Endometrium (tissue), 2 donors: Measurements from ENCODE around the gene SLC2A9.

Source experiments
- FAIRE-seq: peaks from 2 replicates; lab custom pipeline; 2012; peaks lifted over from hg19 to GRCh38; lab: Jason Lieb, UNC
- donor health status: control.
- donor health status: control.

SLC2A9 gene

DNA sequence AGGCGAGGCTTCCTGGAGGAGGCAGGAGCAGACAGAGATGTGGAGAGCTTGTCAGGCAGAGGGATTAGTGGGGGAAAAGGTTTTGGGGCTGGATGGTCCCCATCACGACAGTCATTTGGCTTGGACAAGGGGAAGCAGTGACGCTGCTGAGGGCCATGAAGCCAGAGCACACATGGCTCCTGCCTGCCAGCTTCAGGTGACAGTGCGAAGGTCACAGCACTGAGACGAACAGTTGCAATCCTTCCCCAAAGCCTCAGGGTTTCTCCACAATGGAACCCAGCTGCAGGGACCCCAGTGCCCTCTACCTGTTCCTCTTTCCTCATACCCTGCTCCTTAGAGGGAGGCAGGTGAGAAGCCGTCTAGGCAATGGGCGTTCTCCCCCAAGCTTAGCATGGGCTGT lies 129.6 kb downstream of the SLC2A9 start:
- no peak for FAIRE-seq

DNA sequence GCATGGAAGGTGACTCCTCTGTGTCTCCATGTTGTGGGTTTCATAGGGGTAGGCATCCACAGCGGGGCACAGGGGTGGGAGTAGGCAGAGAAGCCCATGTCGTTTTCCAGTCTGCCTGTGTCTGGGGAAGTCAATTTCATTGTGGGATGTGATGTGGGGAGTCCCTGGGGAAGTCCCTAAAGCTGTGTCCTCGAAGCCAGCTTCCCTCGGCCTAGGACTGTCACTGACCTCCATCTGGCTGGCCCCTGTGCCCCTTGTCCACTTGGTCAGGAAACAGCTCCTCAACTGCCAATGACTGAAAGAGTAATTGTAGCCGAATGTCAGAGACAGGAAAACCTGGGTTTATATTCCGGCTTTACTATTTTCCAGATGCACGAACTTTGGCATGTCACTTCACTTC lies 130.2 kb downstream of the SLC2A9 start:
- FAIRE-seq: no peak

DNA sequence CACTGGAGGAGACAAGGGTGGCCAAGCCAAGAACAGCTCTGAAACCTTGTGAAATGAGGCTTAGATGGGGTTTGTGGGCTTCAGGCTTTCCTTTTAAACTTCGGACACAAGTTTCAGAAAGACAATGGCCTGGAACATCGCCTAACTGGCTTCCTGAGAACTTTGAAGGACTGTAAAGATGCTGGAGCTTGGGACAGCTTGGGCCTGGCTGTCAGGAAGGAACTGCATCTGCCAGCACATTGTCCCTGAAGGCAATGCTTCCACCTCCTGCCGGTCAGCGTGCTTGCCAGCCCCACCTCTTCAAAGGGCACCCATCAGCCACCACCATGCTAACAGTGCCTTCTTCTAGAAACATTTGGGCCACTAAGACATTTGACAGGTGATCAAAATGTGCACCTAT lies 132.0 kb downstream of the SLC2A9 start:
- FAIRE-seq: no peak

DNA sequence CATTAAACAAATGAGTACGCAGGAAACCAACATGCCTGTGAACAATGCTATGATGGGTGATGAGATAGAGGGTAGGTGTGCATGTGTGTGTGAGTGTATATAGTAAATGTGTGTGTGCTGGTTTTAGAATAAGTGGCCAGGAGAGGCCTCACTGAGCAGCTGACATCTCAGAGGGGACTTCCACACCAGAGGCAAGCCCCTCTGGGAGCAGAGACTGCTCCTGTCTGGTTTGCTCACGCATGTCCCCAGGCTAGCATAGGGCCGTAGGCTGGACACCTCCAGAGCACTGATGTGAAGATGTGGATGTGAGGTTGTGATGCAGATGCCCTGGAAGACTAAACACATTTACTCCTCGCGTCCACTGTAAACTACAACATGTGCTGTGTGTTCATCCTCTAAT lies 135.3 kb downstream of the SLC2A9 start:
- FAIRE-seq: no peak

DNA sequence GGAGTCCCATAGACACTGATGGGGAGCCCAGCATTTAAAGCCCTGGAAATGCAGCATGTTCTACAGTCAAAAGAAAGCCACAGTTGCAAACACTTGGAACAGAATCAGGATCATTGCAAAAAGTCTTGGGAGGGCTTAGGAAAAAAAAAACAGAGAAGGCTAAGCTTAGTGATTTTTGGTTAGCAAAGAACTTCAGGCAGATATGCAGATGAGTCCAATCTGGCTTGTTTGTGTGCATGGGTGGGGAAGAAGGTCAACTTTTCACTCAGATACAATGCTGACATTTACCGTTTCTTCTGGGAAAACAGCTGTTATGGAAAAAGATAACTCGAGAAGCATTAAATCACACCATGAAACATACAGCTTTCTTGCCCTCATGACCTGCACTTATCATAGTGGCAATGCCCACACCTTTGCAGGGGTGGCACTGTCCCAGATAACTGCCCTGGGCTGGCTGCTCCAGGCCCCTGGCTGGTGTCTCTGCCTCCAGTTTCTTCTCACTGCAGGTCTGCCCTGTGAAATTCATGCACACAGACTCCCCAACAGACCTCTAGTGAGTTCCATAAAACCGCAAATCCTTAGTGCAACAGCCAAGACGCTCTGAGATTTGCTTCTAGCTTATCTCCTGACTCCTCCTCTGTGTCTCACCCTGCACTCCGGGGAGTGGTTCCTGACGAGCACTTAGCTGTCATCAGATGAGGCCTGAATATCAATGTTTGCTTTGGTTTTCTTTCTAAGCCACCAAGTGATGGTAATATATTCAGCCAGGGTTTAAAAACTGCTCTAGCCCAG lies 140.7 kb downstream of the SLC2A9 start:
- no peak for FAIRE-seq

DNA sequence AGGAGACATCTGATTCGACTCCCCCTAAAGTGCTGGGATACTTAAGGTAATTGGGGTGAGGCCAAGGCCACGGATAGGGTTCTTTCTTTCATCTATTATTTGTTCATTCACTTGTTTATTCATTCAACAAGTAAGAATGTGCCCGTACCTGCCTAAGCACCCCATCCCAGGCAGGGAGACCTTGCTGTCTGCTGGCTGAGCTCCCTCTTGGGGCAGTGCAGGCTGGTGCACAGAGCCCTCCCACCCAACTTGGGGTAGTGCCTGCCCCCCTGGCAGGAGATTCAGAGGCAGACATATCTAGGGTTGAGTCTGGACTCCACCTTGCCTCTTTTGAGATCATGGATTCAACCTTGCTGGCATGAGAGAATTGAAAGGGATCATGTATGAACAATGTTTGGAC lies 144.2 kb downstream of the SLC2A9 start:
- no peak for FAIRE-seq

DNA sequence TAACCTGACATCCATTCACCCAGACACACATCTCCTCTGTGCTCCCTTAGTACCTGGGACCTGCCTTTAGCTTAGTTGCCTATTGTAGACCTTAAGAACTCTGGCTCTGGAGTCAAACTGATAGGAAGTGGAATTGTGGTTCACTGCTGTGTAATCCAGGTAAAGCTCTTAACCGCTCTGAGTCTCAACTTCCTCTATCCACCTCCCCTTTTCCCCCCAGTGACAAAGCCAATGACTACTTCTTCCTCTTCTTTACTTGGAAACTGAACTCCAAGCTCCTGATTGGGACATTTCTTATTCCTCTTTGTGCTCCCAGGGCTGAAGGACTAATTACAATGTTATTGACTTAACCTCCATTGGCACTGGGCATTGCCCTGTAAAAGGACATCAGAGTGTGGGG lies 145.8 kb downstream of the SLC2A9 start:
- no peak for FAIRE-seq

DNA sequence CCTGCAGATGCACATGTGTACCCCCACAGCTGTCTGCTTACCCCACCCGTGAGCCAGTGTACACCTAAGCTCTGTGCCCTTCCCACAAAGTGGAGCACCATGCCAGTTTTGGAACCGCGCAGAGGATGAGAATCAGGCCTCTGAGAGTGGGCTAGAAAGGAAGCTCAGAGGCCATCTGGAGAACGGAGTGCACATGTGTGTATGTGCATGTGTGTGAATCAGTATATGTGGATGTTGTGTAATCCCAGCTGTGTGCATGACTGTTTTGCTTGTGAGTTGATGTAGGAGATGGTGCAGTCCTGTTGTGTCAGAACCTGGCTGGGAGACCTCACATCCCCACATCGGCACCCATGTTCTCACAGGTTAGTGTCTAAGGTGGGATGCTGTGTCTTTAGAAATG lies 146.9 kb downstream of the SLC2A9 start:
- FAIRE-seq: no peak

DNA sequence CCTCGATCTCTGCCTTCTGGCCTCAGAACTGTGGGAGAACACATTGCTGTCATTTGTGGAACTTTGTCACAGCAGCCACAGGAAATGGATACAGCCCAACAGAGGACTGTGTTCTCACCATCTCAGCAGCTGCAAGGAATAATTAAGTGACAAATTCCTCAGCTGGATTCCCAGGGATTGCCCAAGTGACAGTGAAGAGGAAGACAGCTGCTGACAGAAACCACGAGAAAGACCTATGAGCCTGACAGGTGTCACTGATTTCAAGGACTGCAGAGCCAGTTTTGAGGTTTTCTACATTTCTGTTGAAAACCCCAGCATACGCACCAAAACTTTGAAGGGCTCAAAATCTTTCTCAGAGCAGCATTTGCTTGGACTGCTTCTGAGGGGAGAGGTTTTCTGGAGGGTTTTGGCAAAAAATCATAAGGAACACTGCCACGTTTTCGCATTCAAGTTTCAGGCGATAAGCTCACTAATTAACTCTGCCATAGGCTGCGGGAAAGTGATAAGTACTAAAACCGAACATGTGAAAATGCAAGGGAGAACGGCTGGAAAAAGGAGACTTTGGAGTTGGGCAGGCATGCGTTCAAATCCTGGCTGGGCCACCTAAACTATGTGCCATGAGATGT lies 151.0 kb downstream of the SLC2A9 start:
- FAIRE-seq: no peak

DNA sequence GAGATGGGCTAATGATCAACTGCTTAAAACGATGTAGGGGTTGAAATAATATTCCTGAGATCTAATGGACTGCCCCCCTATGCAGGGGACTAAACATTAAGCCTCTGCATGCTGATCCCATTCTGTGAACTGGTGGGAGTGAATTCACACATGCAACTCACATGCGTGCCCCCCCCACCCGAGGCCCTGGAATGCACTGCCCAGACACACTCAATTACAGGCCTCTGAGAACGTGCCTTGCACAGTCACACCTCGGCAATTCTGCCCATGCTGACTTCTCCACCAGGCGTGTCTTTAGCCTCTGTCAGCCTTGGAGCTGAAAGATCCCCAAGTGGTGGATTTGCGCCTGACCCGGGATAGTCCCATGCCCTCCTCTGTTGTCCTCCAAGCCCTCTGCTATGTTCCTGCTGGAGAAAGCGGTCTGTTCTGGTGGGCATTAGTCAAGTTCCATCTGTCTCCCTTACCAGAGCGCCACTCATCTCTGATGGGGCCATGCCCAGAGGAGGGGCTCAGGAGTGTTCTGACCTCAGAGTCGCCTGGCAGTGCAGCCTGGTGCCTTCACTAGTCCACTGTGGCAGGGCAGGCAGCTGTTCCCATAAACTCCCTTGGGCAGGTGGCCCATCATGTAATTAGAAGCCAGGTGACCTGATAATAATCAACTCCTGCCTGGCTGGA lies 153.4 kb downstream of the SLC2A9 start:
- FAIRE-seq: no peak

DNA sequence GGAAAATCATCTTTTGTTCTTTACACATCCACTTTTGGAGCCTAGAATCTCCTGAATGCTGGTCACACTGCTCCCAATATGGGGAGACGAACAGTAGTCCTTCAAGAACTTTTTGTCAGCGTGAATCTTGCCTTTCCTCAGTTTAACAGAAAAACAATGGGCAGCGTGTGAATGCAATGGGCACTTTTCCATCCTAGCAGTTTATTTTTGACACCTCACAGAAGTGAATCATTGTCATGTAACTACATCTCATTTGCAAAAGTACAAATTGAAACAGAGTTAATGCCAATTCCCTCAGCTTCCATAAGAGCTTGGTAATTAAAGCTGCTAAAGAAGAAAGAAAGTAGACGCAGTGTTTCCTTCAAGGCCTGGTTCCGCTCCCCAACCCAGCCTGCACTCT lies 154.4 kb downstream of the SLC2A9 start:
- FAIRE-seq: no peak

DNA sequence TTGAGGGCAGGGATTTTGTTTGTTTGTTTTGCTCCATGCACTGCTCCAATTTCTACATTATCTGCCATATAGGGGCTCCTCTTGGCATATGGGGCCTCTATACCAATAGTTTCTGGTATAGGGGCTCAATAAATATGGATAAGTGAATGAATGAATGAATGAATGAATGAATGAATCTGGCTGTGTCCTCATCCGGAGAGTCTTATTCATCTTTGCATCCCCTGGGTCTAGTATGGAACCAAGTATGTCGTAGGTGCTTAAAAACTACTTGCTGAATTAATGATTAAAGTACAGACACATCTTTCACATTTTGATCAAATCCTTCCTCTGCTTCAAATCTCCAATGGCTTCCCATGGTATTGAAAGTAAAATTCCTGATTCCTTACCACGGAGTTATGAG lies 159.7 kb downstream of the SLC2A9 start:
- no peak for FAIRE-seq

DNA sequence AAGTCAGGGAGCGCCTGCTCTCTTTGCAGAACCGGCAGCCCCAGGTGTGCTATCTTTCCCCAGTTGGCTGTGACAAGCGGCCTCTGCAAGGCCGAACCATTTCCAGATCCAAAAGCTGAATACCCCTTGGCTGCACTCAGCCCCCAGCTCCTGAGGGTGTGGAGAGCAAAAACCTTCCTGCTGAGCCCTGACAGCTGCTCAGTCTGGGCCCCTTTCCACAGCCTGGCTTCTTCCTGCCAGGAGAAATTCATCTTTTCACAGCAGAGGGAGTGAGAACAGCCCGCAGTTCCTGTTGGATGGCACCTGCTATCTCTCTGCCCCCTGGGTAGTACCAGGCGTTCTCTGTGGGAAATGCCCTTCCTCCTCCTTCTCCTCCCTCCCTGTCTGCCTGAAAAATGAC lies 161.5 kb downstream of the SLC2A9 start:
- no peak for FAIRE-seq

DNA sequence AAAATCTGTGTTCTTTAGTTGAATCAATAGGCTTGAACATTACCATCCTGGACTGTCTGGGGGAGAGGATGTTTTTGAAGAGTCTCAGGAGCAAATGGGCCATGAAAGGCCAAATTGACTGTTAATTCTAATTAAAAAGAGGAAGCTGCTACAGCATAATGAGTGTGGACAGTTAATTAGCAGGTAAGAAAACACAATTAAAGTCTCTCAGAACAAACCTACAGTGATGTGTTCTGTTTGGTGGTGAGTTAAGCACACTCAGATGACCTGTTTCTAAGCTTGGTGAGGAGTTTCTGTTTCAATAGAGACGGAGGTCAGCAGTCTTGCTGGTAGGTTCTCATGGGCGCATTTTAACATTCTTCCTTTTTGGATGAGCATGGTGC lies 171.8 kb downstream of the SLC2A9 start:
- no peak for FAIRE-seq

DNA sequence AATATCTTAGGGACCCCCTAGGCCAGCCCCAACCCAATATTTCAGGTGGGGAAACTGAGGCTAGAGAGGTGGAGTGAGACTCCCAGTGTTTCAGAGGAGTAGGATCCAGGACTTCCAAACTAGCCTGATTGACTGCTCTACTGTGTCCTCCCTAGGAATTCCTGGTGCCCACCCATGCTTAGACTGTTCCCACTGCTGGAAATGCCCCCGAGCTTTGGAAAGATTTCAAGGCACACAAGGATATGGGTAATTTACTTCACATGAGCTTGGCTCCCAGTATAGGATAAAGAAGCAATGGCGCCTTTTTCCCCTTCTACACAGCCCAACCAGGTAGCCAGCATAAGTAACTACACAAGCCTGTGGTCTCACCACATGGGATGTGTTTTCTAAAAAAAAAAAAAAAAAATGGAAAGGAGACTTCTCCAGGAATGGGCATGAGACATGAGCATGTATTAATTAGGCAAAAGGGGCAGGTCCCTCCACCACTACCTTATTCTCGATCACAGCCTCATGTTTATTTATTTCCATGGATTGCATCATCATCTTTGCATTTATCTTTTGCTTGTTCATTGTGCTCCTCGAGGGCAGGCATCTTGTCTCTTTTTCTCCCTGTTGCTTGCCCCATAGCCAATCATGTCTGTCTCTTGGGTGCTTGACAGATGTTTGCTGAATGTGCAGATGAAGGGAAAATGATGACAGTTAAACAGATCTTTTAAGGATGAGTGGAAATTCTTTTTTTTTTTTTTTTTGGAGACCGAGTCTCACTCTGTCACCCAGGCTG lies 173.1 kb downstream of the SLC2A9 start:
- no peak for FAIRE-seq

DNA sequence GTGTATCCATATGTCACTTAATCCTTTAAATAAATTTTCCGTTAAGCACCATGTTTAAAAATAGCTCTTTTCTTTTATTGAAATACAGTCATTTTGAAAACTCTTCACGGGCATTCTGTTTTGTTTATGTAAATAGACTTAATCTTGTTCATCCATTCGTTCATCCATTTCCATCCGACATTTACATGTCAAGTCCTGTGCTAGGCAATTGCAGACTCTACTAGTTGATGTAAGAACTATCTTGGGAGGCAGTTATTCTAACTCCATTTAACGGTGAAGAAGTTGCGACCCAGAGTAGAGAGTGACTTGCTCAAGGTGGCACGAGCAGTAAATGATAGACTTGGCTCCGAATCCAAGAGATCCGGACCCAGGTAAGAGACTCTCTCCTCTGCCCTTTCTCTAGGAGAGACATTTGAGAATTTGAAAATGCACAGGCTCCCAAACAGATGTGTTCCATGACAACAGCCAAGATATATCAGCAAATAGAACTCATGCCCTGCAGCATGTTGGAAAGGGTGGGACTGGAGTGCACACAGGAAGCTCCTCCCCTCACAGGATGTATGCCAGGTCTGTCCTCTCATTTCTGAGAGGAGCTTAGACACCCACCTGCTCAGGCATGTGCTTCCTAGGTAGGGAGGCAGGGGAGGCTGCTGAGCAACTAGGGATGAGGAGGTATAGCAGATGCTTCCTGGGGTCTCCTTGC lies 175.4 kb downstream of the SLC2A9 start:
- no peak for FAIRE-seq

DNA sequence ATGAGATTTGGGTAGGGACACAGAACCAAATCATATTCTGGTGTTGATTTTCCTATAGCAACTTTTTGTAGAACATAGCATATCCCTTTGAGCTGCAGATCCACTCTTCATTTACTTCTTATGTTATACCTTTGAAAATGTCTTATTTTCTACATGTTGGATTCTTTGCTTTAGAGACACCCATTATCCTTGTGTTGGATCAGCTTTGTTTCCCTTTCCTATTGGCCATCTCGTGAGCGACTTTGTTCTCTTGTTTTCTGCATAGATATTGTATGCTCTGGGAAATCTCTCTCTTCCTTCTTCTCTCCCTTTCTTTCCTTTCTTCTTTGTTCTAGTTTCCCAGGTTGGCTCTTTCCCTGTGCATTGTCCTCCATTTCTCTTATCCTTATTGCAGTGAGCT lies 180.2 kb downstream of the SLC2A9 start:
- no peak for FAIRE-seq

DNA sequence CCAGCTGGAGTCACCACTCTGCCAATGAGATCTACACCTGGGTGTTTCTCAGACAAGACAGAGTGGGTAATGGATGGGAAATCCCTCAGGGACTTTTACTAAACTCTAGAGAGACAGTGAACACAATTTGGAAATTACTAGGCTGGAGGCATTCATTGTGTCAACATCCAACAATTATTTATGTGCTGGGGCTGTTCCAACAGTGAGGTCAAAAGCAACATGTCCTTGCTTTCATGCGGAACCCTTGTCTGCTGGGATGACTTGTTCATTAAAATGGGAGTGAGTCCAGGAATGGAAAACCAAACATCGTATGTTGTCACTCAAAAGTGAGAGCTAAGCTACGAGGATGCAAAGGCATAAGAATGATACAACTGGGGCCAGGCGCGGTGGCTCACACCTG lies 185.9 kb downstream of the SLC2A9 start:
- no peak for FAIRE-seq

DNA sequence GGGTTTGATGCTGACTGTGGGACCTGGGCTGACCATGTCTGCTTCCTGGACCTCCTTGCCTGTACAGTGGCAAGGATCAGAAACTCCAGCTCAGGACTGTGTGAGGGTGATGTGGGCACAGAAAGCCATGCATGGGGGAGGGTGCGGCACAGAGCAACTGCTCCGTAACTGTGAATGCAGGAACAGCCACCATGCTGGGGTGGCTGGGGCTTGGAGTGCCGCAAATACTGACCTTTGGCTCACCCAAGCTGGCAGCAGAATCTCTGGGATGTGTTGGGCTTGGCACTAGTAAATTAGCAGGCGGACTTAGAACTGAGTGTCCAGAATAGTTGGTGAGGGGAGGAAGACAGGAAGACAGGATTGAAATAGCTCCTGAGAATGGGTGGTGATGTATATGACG lies 187.9 kb downstream of the SLC2A9 start:
- no peak for FAIRE-seq

DNA sequence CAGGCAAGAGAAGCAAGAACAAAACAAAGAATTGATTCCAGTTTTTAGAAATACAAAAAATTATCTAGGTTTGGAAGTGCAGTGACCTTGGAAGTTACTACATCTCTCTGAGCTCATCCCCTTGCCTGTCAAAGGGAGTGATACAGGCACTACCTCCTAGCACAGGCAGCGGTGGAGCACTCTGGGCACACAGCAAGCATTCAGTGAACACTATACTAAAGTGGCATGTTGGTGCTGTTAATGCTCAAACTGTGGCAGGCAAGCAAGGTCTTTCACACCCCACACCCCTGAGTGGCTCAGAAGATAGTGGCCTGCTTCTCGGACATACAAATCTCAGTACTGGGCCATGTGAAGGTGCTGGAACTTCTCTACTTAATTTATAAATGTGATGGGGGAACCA lies 188.7 kb downstream of the SLC2A9 start:
- FAIRE-seq: no peak

DNA sequence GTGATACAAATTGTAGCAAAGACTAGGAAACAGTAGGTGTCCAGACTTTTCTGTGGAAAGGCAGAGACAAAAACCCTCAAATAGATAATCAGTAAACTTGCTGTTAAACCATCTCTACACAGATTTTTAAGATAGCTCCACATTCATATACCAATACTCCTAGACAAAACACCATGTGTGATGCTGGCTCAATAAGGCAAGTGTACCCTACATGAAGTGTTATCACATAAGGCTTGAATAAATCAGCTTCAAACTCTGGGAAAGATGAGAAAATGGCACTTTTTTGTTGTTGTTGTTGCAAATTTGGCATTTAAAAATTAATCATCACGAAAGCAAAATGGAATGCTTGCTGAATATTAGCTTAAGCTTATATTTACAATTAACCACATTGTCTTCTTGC lies 194.7 kb downstream of the SLC2A9 start:
- no peak for FAIRE-seq

DNA sequence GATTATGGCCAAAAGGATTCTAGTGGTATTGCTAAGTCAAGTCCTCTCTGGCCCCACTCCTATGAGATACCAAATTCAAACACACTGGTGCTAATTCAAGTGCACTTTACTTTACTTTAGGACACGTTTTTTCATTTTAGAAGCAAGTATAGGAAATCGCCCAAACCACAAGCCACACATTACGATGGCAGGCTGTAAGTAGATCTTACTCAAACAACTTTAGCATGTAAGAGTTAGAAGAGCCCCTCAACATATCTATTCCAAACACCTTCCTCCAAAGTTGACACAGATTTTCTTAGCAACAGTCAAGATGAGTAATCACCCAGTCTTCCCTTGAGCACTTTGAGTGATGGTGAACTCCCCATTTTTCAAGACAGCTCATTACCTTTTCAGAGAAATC lies 196.2 kb downstream of the SLC2A9 start:
- no peak for FAIRE-seq
